22Rv1 (cell line): Measurements from ENCODE around the gene JMJD1C.
"Not testable (repeated sequence)": the region's sequence is repeated elsewhere in the genome, so short reads cannot be mapped to it uniquely, and the experiment has no call there.

Experiments
- H3K27ac ChIP-seq: fragments of 450-650 bp; 2 replicates; pipeline ENCODE4 v1.5.1; 2017
- ZFX ChIP-seq: fragments of 450-650 bp; IDR thresholded peaks from 2 replicates; pipeline ENCODE4 v1.6.1; 2017; ENCODE audit warnings: antibody characterized with exemption, borderline replicate concordance
- TF ChIP-seq, protein P1 (sequence below): fragments of 450-650 bp; IDR thresholded peaks from 2 replicates; pipeline ENCODE4 v1.5.1; 2017; ENCODE audit warnings: mild to moderate bottlenecking

JMJD1C gene

DNA sequence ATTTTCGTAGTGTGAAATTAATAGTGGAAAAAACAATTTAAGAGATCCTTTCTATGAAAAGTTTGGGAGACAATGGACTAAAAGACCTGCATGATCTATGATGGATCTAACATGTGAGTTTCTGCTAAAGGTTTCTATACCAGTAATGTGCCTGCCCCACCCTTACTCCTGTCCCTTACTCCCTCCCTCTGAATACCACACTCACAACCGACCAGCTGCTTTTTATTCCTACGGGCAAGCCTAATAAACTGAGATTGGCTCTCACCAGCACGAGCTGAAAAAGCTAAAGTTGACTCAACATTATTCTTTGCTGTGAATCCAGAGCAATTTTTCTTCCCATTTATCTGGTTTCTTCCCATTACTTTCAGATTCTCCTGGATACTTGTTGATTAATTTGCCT lies 37.6 kb upstream of the JMJD1C start:
- no peak overlapping the region for H3K27ac ChIP-seq
- TF ChIP-seq, protein P1, sequence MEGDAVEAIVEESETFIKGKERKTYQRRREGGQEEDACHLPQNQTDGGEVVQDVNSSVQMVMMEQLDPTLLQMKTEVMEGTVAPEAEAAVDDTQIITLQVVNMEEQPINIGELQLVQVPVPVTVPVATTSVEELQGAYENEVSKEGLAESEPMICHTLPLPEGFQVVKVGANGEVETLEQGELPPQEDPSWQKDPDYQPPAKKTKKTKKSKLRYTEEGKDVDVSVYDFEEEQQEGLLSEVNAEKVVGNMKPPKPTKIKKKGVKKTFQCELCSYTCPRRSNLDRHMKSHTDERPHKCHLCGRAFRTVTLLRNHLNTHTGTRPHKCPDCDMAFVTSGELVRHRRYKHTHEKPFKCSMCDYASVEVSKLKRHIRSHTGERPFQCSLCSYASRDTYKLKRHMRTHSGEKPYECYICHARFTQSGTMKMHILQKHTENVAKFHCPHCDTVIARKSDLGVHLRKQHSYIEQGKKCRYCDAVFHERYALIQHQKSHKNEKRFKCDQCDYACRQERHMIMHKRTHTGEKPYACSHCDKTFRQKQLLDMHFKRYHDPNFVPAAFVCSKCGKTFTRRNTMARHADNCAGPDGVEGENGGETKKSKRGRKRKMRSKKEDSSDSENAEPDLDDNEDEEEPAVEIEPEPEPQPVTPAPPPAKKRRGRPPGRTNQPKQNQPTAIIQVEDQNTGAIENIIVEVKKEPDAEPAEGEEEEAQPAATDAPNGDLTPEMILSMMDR: no peak
- no peak for TF ChIP-seq ZFX

DNA sequence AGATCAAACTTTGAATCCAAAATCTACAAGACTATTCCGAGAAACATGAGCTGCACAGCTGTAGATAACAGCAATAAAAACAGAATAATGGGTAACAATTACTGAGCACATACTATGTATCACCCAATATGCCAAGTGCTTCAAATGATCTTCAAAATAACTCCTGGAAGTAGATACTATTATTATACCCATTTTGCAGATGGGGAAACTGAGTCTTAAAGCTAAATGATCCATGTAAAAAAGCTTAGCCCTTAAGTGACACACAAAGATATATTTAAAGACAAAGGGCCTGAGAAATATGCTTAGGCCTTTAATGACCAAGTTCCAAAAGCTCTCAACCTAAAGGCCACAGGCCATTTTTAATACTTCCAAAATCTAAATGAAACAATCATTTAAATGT lies 37.1 kb upstream of the JMJD1C start:
- no peak overlapping the region for H3K27ac ChIP-seq

DNA sequence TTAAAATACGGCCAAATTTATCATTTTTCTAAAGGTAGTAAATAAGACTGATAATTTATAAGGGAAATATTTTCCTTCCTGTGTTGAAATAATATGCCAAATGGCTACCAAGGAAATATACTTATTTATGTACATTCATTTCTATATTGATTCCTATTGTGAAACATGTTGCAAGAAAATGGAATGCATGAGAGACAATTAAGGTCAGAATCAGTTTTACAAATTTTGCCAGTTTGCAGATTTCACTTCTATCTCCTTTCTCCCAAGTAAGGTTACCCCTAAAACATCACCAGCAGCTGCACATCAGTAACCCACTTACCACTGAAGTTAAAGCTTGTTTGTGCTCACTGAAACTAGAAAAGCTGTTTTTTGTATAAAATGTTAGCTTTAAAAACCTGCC lies 36.2 kb upstream of the JMJD1C start:
- H3K27ac ChIP-seq: no peak overlapping the region
- TF ChIP-seq ZFX: no peak
- TF ChIP-seq, protein P1: no peak

More for the DNA sequence above, 37.1 kb upstream of the JMJD1C start:
- no peak for TF ChIP-seq ZFX
- TF ChIP-seq, protein P1: no peak

DNA sequence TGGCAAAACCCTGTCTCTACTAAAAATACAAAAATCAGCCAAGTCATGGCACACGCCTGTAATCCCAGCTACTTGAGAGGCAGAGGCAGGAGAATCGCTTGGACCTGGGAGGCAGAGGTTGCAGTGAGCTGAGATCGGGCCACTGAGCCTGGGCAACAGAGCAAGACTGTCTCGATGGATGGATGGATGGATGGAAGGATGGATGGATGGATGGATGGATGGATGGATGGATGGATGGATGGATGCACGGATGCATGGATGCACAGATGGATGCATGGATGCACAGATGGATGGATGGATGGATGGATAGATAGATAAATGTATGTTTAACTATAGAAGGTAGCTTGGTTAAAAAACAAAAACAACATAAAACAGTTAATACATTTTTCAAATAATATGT lies 34.8 kb upstream of the JMJD1C start:
- not testable (repeated sequence) for H3K27ac ChIP-seq

DNA sequence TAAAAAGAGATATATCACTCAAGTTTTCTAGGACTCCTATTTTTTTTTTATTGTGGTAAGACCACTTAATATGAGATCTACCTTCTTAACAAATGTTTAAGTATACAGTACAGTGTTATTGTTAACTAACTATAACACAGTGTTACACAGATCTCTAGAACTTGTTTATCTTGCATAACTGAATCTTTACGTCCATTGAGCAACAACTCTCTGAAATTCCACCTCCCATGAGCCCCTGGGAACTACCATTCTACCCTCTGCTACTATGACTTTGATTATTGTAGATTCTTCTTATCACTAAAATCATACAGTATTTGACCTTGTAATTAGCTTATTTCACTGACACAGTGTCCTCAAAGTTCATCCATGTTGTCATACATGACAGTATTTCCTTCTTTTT lies 32.9 kb upstream of the JMJD1C start:
- no peak overlapping the region for H3K27ac ChIP-seq
- TF ChIP-seq, protein P1: no peak
- no peak for TF ChIP-seq ZFX

DNA sequence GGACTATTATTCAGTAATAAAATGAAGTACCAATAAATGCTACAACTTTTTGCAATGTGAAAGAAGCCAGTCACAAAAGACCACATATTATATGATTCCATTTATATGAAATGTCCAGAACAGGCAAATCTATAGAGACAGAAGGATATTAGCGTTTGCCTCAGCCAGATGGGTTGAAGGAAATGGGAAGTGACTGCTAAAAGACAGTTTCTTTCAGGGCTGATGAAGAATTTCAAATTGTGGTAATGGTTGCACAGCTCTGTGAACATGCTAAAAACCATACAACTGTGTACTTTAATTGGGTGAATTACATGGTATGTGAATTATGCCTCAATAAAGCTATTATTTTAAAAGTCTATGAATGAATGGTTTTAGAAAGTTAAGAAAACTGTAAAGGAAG lies 31.5 kb upstream of the JMJD1C start:
- no peak overlapping the region for H3K27ac ChIP-seq
- TF ChIP-seq, protein P1: no peak
- TF ChIP-seq ZFX: no peak

DNA sequence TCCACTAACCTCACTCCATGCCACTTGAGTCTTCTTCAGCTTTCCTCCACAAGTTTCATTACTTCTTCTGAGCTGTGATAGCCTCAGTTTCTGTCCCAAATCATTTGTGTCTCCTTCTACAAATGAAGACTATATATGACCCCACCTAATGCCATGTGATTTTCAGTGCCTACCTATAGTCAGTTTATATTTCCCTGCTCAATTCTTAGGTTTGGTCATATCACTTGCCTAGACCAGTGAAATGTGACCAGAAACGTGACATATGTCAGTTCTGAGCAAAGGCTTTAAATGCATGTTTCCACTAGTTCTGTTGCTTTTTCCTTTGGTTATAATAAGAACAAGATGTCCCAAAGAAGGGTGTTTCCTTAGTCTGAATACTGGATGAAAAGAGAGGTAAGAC lies 30.8 kb upstream of the JMJD1C start:
- no peak overlapping the region for H3K27ac ChIP-seq
- TF ChIP-seq ZFX: no peak
- TF ChIP-seq, protein P1: no peak

DNA sequence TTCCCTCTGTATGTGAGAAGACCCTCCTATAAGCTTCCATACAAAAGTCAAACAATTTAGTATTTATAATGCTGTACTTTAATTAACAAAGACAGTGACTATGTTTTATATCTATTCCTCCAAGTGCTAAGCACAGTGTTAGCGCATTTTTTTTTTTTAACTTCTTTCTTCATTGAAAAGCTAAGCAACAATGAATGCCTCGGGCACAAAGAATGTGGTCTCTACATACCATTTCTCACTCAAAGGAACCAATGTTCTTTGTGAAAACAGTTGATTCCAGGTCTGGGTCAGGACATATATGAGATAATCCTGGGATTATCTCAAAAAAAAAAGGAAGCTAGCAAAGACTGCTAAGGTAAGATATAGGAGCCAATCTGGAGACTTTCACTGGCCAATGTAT lies 29.2 kb upstream of the JMJD1C start:
- no peak overlapping the region for H3K27ac ChIP-seq
- TF ChIP-seq, protein P1: no peak
- TF ChIP-seq ZFX: no peak
